Stimulated activated CD8-positive, alpha-beta memory T cell treated with anti-CD3 and anti-CD28 coated beads, Interleukin-2, amount 100 ng/mL, for 48 hours (primary cell): ENCODE data around the gene EVX1.

ENCODE experiments used
- DNase-seq, 2 donors: peaks; one replicate each; pipeline ENCODE4 v3.0.0-alpha.2; 2020; ENCODE audit warnings: low read depth in 2 of 2

EVX1 gene

GRCh38 chr7:27235387-27236311 lies 7.0 kb upstream of the EVX1 start:
- no peak for DNase-seq

- no peak for DNase-seq
Observed at GRCh38 chr7:27237735-27238334, 4.8 kb upstream of the EVX1 start.

GRCh38 chr7:27238979-27239386 lies 3.6 kb upstream of the EVX1 start:
- no peak for DNase-seq

DNA sequence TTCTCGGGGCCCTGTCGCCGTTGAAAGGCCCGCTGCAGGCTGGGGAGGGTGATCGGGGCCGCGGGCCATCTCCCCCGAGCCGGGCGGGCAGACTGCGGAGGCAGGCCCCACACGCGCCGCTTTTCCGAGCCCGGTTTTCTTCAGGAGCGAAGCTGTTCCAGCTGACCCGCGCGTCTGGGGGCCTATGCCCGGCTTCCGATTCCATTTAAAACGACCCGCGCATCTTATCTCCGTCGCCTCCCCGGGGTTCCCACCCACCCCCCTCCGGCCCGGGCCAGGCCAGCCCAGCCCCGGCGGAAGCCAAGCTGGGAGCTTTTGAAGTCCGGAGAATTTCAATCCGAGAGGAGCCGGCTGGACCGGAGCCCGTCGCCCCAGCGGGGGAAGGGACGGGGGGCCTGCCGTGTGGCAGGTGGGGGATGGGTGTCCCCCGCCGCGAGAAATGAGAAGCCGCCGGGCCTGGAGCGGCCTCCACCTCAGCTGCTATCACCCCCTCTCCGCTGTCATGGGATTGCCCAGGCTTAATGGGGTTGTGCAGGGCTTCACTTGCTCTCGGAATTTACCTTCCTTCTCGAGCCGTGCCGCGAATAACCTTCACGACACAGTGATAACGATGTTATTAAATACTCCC lies 3.1 kb upstream of the EVX1 start:
- no peak for DNase-seq

- no peak for DNase-seq
Observed at GRCh38 chr7:27240015-27240731, 2.4 kb upstream of the EVX1 start.

DNA sequence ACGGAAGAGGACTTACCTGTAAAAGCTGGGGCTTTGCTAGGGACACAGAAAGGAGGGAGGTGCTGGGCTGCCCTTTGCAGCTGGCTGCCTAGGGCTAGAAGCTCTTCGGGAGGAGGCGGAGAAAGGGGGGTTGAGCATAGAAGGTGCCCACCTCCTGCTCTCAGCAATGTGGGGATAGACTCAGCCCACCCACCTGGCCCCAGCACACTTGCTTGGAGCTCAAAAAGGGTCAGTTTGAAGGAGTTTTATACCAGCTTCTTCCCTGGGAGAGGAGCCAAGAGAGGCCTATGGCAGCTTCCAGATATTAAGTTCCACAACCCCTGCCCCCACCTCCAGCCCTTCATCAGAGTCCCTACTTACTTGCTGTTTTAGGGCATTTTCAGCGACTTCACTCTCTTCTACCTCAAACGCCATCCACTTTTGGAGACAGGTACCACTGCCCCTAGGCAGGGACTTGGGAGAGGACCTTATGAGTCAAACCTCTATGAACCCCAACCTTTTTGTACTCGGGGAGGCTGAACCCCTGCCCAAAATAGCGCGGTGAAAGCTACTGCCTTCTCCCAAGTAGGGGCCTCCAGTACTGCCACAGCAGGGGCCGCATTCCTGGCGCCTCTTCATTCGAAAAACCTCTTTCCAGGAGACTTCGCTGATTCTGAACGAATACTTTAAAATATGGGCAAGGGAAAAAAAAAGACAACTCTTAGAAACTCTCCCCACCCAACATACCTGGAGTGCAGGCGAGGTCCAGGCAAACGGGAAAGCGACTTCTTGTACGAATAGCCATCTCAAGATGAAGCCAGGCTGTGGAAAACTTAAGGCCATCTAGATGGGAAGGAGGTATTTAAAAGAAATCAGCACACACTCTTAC lies 1.2 kb upstream of the EVX1 start:
- DNase-seq, result no peak

DNA sequence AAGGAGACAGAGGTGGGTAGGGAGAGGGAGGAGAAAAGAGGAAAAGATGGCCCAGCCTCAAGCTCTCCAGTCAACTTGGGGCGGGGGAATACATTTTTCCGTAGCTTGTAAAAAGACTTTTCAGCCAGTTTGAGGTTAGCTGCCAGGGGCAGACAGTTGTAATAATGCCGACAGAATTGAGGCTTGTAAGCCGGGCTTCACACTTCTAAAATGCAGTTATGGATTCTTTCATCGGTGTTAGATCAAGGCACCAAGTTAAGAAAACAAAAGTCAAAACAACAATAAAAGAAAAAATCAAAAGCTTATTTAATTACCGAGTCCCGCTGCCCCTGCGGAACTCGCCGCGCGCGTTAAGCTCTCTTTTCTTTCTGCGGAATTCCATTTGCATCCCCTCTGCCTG lies 448 bp upstream of the EVX1 start:
- DNase-seq, result no peak

DNA sequence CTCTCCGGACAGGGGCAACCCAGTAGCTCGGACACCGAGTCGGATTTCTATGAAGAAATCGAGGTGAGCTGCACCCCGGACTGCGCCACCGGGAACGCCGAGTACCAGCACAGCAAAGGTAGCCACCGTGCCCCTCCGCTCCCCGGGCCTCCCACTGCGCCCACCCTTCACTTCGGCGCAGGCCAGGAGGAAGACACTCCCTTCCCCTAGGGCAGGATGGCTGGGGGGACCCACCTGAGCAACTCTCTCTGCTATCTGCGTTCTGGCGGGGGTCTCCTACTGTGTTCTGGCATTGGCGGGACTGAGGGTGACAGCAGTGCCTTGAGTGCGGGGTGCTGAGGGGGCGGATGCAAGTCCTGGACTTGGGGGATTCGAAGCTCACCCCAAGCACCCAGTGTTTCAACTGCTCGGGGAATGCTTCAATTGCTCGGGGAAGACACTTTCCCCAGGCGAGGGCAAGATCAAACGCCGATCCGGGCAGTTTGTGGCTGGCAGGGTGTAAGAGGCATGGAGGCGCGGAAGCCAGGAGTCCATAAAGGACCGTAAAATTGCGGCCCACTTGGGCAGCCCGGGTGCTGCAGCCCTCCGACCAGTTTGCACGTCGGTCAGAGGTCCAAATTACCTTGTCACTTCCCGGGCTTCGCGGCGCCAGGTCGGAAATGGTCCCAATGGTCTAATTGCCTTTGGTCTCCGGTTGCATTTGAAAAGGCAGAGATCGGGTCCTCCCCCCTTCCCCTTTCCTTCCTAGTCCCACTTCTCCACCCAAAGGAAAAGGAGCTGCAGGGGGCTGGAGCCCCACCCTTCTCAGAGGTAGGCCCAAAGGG lies 950 bp downstream of the EVX1 start:
- DNase-seq, result no peak

DNA sequence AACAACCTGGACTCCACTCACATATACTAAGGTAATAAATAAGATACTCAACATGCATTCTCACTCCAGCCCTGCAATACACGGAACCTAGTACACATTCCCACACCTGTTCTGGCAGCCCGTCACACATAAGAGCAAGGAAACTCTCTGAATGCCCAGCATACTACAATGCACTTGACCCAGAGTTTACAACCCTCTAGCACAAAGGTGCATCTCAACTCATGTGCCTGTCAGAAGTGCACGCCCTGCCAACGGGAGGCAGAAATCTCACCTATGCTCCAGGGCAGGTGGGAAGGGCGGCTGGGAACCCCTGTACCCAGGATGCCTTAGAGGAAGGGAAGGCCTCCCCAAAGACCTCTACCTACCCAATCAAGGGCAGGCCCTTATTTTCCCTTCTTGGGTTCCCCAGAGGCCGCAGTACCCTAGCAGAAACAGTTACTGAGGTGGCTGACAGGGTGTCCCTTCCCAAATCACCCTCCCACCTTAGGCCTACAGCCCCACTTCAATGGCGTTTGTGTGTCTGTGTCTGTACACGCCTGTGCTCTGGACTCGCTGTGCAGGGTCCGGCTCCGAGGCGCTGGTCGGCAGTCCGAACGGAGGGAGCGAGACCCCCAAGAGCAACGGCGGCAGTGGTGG lies 2.0 kb downstream of the EVX1 start:
- DNase-seq, result no peak

GRCh38 chr7:27245124-27245797 lies 2.7 kb downstream of the EVX1 start:
- DNase-seq, result no peak

DNA sequence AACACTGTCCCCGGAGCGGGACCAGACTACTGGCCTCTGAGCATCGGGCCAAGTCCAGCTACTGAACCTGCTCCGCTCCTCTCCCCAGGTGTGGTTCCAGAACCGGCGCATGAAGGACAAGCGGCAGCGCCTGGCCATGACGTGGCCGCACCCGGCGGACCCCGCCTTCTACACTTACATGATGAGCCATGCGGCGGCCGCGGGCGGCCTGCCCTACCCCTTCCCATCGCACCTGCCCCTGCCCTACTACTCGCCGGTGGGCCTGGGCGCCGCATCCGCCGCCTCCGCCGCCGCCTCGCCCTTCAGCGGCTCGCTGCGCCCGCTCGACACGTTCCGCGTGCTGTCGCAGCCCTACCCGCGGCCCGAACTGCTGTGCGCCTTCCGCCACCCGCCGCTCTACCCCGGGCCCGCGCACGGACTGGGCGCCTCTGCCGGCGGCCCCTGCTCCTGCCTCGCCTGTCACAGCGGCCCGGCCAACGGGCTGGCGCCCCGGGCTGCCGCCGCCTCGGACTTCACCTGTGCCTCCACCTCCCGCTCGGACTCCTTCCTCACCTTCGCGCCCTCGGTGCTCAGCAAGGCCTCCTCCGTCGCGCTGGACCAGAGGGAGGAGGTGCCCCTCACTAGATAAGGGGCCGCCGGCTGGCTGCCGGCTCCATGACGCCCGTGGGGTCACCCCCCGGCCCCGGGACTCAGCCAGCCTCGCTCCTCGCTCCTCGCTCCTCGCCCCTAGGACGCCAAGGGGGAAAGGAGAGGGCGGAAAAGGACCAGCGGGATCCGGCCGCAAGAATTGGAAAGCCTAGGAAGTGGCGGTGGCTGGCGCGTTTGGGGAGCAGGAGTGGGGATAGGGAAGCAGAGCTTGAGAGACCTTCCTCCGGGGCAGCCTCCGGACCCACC lies 3.4 kb downstream of the EVX1 start:
- no peak for DNase-seq

GRCh38 chr7:27247000-27247399 lies 4.4 kb downstream of the EVX1 start:
- no peak for DNase-seq

DNA sequence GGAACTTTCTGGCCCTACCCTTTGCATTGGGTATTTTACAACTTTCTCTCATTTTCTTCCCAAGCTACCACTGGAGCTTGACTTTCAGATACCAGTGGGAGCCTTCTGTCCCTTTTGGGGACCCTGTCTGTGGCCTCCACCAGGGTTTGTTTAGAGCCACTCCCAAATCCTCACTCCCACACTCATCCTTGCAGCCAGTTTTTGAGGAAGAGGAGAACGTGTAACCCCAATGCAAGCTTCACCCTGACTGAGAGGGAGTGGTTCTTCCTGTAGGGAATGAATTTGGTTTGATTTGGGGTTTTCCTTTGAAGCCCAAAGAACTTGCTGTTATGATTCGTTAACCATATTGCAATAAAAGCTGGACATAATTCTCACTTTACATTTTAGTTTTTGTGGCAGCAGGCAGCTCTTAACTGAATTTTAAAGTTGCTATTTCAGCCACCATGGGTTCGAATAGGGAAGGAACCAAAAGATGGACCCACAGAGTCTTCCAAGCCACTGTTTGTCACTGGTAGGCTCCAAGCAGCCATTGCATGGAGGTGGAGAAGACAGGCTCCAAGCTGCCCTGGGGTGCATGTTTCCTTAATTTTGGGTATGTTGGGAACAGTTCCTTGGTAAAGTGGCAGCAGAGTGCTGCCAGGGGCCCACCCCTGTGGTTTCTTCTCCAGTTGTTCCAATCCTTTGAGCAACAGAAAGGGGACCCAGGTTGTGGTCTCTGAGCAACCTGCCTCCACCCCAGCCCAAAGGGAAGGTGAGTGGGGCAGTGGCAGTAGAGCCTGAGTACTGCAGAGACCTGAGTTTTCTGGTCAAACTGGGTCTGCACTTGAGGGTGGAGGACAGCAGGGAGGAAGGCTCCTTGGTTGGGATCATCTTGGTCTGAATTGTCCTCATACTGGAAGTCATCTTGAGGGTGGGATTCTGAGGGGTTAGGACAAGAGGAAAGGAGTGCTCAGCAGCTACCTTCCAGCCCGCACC lies 5.1 kb downstream of the EVX1 start:
- no peak for DNase-seq

DNA sequence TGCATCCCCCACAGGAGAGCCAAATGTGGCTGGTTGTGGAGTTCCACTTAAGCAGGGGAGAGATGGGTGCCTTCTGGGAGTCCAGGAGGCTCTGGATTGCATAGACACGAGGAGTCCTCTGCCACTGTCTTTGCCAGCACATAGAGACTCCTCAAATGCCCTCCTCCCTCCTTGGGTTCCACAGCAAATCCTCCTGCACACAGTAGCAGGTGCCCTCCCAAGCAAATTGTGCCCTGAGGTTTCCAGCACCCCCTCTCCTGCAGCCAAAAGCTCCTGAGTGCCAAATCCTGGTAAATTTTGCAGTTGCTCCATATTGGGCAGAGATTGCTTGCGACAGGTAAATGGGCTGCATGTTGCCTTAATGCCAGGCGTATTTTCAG lies 5.8 kb downstream of the EVX1 start:
- DNase-seq, result no peak

DNA sequence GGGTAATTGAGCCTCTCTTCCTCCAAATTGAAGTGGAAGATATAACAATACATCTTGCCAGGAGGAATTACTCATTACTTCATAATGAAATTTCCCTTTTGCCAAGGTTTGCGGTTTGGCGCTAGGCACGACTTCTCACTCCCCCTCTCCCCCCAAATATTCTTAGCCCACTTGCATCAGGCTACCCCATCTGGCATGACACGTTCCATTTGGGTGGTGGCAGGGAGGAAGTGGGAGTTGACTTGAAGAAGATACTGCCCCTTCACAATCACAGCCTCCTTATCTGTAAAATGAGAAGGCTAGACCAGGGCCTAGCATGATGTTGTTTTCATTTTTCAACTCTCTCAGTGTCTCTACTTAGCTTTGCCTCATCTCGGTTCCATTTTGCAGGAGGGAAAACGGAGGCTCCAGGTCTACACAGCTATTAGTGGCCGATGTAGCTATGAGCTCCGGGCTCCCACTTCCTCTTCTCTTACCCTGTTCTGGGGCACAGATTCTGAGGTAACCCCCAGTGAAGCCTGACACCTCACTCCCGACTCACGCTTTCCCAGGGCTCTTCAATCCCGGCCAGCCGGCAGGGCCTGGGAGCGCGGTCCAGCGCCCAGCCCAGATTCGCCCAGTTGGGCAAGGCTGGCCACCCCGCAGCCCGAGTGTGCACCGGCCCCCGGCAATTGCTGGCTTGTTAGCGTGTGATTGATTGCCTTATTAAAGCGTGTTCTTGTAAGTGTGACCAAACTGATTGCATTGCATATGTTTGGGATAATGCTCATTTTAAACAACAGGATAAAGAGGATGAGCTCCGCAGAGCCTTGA lies 6.5 kb downstream of the EVX1 start:
- DNase-seq, result no peak
